OCI-LY3 (cell line): Measurements from ENCODE around the gene ATP1B1.

Source experiments
- H2AFZ ChIP-seq: fragments of 200-600, 300-600 bp; shearing (Covaris generic); 2 replicates; pipeline ENCODE4 v1.6.0; 2014; ENCODE audit warnings: antibody characterized with exemption, low read depth, low read length
- H3K27ac ChIP-seq: fragments of 200-600, 300-600 bp; sonication (generic); 2 replicates; pipeline ENCODE4 v1.5.1; 2014; ENCODE audit warnings: mild to moderate bottlenecking, low read length, moderate library complexity, mixed read lengths
- H3K27me3 ChIP-seq: fragments of 200-600, 300-600 bp; sonication (generic); 2 replicates; pipeline ENCODE4 v1.6.1; 2014; ENCODE audit warnings: low read depth, low read length, mixed read lengths
- H3K36me3 ChIP-seq: fragments of 200-600, 300-600 bp; sonication (generic); replicated peaks from 2 replicates; pipeline ENCODE3; 2014; ENCODE audit warnings: low read depth, low read length, mixed read lengths
- H3K4me1 ChIP-seq: fragments of 300-600, 200-600 bp; sonication (generic); 2 replicates; pipeline ENCODE4 v1.6.1; 2014; ENCODE audit warnings: low read length, mixed read lengths
- H3K4me2 ChIP-seq: fragments of 200-600, 300-600 bp; sonication (generic); 2 replicates; pipeline ENCODE4 v1.6.1; 2014; ENCODE audit warnings: low read length, mixed read lengths
- H3K4me3 ChIP-seq: fragments of 300-600, 200-600 bp; sonication (generic); 2 replicates; pipeline ENCODE4 v1.5.1; 2014; ENCODE audit warnings: antibody characterized with exemption, mild to moderate bottlenecking, low read length, moderate library complexity
- H3K79me2 ChIP-seq: fragments of 300-600, 200-600 bp; shearing (Covaris generic); 2 replicates; pipeline ENCODE4 v1.6.1; 2014; ENCODE audit warnings: mild to moderate bottlenecking, low read length, mixed read lengths
- H3K9ac ChIP-seq: fragments of 300-600, 200-600 bp; shearing (Covaris generic); 2 replicates; pipeline ENCODE4 v1.6.0; 2014; ENCODE audit warnings: mild to moderate bottlenecking, low read length, moderate library complexity
- H3K9me3 ChIP-seq: fragments of 200-600, 300-600 bp; shearing (Covaris generic); 2 replicates; pipeline ENCODE4 v1.6.1; 2014; ENCODE audit warnings: low read length, mixed read lengths; ENCODE audit not compliant: insufficient read depth
- H4K20me1 ChIP-seq: fragments of 200-600, 300-600 bp; sonication (generic); 2 replicates; pipeline ENCODE4 v1.6.1; 2016; ENCODE audit warnings: low read length, mixed read lengths; ENCODE audit not compliant: insufficient read depth
- CTCF ChIP-seq: fragments of 200-600, 300-600 bp; sonication (generic); IDR thresholded peaks from 2 replicates; pipeline ENCODE4 v1.5.1; 2014; ENCODE audit warnings: antibody characterized with exemption, low read length, low read depth
- EZH2phosphoT487 ChIP-seq: fragments of 200-600 bp; shearing (Covaris generic); IDR thresholded peaks from 2 replicates; pipeline ENCODE4 v1.6.1; 2018; ENCODE audit warnings: antibody characterized with exemption, mixed run types, low read depth

The ATP1B1 gene

GRCh38 chr1:169106095-169106920 is at the start of gene ATP1B1:
TSS of gene ATP1B1 (plus strand) at chr1:169106690. CDS start at chr1:169106830, 140 bp downstream.
- H3K4me1 ChIP-seq, result peaks cover 36% of the 10 kb centered on the region

GRCh38 chr1:169059421-169059820 is 47.1 kb upstream of the ATP1B1 start:
- peaks cover 14% of the 10 kb centered on the region for H3K4me1 ChIP-seq
- no peak overlapping the region for H3K4me3 ChIP-seq
- no peak overlapping the region for H2AFZ ChIP-seq
- H3K27me3 ChIP-seq, result no peaks in the 10 kb centered on the region
- peaks cover 10% of the 10 kb centered on the region; the same call in 1 of the 2 replicates for H3K9me3 ChIP-seq
- TF ChIP-seq CTCF (no peak), EZH2phosphoT487 (no peak)
- H3K36me3 ChIP-seq, result peaks cover 18% of the 10 kb centered on the region
- no peaks in the 10 kb centered on the region for H3K79me2 ChIP-seq
- H3K9ac ChIP-seq, result no peak overlapping the region
- no peak overlapping the region for H3K27ac ChIP-seq
- no peaks in the 10 kb centered on the region for H4K20me1 ChIP-seq
- no peak overlapping the region for H3K4me2 ChIP-seq

More at GRCh38 chr1:169106095-169106920, at the start of gene ATP1B1:
- Histone ChIP-seq H3K79me2 (peaks cover 48% of the 10 kb centered on the region), H3K36me3 (peaks cover 20% of the 10 kb centered on the region), H3K9me3 (no peaks in the 10 kb centered on the region), H3K9ac (peak within 1 kb of the TSS; percentile 98), H4K20me1 (peaks cover 11% of the 10 kb centered on the region), H3K4me2 (peak within 1 kb of the TSS; percentile 92), H3K4me3 (peak within 1 kb of the TSS; percentile 94), H3K27ac (peak within 1 kb of the TSS; percentile 91), H2AFZ (peak within 1 kb of the TSS; percentile 34; the same call in 1 of the 2 replicates), H3K27me3 (peaks cover 28% of the 10 kb centered on the region)
- TF ChIP-seq CTCF, result 0 out of 2 replicates have a peak, but pooled peaks have one; percentile 15
- no peak for TF ChIP-seq EZH2phosphoT487

- no peaks in the 10 kb centered on the region for H4K20me1 ChIP-seq
- H3K9ac ChIP-seq, result no peak overlapping the region
- H3K27me3 ChIP-seq, result no peaks in the 10 kb centered on the region
- H3K4me1 ChIP-seq, result peaks cover 14% of the 10 kb centered on the region
- H3K27ac ChIP-seq, result no peak overlapping the region
- TF ChIP-seq EZH2phosphoT487 (no peak), CTCF (no peak)
- peaks cover 10% of the 10 kb centered on the region; the same call in 1 of the 2 replicates for H3K9me3 ChIP-seq
- no peak overlapping the region for H3K4me2 ChIP-seq
- H3K4me3 ChIP-seq, result no peak overlapping the region
- peaks cover 18% of the 10 kb centered on the region for H3K36me3 ChIP-seq
- H3K79me2 ChIP-seq, result no peaks in the 10 kb centered on the region
- no peak overlapping the region for H2AFZ ChIP-seq
Observed at GRCh38 chr1:169060043-169060722, 46.3 kb upstream of the ATP1B1 start.
